ENCODE measurements around the gene RAB5IF. TPM values are rescaled to one million over a fixed set of nuclear protein-coding genes. Genes with fewer than 3 reads are reported as not detected.

Gene RAB5IF
- total and polyA plus RNA-seq, 2 of the 8 experiments (the other 6 are each of a cell fraction or from before 2014, with no cell fraction given): 95.5 to 148 TPM

DNA sequence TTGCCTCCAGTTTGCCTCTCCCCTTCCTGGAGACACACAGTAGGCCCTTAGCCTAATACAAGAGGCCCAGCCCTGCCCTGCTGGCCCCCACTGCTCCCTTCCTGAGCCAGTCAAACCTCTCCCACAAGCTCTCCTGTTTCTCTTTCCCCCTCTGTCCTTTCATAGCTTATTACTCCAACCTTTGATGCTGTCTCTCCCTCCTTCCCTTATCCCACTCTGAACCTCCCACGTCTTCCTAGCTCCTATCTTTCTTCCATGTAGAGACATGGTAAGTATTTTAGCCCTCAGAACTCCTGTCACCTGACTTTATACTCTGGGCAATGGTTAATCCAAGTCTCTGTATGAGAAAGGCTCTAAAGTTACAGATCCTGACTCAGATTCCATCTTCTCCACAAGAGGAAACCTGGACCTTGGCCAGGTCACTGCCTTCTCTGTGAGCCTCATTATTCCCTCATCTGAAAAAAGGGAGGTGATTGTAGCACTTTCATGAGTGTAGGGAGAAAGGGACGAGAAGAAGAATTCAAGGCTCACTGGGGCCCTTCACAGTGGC is 25.5 kb upstream of the RAB5IF start (continued):
- TF ChIP-seq, protein P1, sequence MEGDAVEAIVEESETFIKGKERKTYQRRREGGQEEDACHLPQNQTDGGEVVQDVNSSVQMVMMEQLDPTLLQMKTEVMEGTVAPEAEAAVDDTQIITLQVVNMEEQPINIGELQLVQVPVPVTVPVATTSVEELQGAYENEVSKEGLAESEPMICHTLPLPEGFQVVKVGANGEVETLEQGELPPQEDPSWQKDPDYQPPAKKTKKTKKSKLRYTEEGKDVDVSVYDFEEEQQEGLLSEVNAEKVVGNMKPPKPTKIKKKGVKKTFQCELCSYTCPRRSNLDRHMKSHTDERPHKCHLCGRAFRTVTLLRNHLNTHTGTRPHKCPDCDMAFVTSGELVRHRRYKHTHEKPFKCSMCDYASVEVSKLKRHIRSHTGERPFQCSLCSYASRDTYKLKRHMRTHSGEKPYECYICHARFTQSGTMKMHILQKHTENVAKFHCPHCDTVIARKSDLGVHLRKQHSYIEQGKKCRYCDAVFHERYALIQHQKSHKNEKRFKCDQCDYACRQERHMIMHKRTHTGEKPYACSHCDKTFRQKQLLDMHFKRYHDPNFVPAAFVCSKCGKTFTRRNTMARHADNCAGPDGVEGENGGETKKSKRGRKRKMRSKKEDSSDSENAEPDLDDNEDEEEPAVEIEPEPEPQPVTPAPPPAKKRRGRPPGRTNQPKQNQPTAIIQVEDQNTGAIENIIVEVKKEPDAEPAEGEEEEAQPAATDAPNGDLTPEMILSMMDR (IDR thresholded peaks at IDR 0.05; ENCODE audit: control extremely low read depth in 1 of 3, insufficient read depth in 1 of 3, low read depth in 1 of 3, low read length in 3 of 3): no peak
- TF ChIP-seq SUZ12 (IDR thresholded peaks at IDR 0.05; ENCODE audit: low read length): no peak
- TF ChIP-seq, protein P2, sequence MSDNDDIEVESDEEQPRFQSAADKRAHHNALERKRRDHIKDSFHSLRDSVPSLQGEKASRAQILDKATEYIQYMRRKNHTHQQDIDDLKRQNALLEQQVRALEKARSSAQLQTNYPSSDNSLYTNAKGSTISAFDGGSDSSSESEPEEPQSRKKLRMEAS (IDR thresholded peaks at IDR 0.05): no peak
- TF ChIP-seq, protein P3, sequence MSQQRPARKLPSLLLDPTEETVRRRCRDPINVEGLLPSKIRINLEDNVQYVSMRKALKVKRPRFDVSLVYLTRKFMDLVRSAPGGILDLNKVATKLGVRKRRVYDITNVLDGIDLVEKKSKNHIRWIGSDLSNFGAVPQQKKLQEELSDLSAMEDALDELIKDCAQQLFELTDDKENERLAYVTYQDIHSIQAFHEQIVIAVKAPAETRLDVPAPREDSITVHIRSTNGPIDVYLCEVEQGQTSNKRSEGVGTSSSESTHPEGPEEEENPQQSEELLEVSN (IDR thresholded peaks at IDR 0.05): no peak
